Choroid plexus epithelial cell (primary cell): ENCODE data around the gene TMEM183A.

Source experiments
- DNase-seq: peaks from one replicate; pipeline ENCODE4 v3.0.0-alpha.2; 2010; ENCODE audit warnings: low read depth
- H3K4me3 ChIP-seq: 2 replicates; pipeline ENCODE4 v1.5.1; 2011; ENCODE audit warnings: low read depth, mild to moderate bottlenecking, control low read depth, low read length, moderate library complexity
- TF ChIP-seq, protein P1 (sequence below): conservative IDR thresholded peaks from 2 replicates; pipeline ENCODE4 v1.5.1; 2011; ENCODE audit warnings: low read depth, mild to moderate bottlenecking, control low read depth, inconsistent platforms, low read length, moderate library complexity

The TMEM183A gene

DNA sequence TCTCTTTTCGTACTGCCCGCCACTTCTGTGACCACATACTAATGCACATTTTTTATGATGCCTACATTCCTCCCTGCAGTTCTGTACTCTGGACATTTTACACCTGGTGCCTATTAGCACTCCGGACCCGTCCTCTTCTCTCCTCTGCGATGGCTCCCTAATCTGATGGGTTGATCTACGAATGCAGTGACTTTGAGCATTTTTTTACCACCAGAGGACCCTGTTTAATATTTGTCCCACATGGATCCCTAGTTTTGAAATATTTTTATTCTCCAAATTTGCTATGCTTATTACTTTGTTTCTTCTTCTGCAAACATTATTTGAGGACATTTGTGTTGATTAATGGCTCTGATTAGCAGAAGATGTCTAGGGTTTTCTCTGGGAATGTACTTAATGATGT lies 24.3 kb downstream of the TMEM183A start:
- no peak overlapping the region for H3K4me3 ChIP-seq
- no peak for DNase-seq
- TF ChIP-seq, protein P1, sequence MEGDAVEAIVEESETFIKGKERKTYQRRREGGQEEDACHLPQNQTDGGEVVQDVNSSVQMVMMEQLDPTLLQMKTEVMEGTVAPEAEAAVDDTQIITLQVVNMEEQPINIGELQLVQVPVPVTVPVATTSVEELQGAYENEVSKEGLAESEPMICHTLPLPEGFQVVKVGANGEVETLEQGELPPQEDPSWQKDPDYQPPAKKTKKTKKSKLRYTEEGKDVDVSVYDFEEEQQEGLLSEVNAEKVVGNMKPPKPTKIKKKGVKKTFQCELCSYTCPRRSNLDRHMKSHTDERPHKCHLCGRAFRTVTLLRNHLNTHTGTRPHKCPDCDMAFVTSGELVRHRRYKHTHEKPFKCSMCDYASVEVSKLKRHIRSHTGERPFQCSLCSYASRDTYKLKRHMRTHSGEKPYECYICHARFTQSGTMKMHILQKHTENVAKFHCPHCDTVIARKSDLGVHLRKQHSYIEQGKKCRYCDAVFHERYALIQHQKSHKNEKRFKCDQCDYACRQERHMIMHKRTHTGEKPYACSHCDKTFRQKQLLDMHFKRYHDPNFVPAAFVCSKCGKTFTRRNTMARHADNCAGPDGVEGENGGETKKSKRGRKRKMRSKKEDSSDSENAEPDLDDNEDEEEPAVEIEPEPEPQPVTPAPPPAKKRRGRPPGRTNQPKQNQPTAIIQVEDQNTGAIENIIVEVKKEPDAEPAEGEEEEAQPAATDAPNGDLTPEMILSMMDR: no peak

DNA sequence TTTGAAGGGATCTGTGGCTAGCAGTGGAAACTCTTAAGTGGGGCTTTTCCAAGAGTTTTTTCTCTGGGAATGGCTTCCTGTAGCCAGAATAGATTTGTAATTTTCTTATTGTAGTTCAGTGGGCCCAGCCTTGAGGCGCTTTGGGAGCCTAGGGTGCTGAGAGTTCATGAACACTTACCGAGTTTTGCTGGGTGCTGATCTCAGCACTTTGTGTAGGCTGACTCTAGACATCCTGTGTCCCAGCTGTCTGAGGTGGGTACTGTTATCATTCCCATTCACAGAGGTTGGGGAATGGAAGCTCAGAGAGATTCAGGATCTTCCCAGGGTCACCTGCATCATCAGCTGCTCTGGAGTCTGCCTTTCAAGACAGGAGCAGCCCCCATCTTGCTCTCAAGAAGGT lies 26.1 kb downstream of the TMEM183A start:
- TF ChIP-seq, protein P1: no peak
- no peak for DNase-seq

DNA sequence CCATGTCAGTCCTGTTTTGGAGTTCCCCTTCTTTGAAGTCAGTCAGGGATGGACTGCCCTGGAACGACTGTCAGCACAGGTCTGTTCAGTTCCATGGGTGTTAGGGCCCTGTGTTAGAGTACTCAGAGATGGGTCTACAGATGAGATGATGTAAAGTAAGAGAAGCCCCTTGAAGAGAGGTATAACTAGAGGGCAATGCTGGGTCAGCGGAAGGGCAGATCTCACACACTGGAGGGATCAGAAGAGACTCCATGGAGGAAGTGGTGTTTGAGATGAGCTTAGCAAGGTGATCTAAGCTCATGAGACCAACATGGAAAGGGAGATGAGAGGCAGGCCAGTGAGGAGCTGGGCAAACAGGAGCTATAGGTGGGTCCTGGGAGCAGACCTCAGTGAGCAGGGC lies 26.7 kb downstream of the TMEM183A start:
- no peak overlapping the region for H3K4me3 ChIP-seq
- DNase-seq: no peak
- TF ChIP-seq, protein P1: no peak

More for the DNA sequence above, 26.1 kb downstream of the TMEM183A start:
- no peak overlapping the region for H3K4me3 ChIP-seq

DNA sequence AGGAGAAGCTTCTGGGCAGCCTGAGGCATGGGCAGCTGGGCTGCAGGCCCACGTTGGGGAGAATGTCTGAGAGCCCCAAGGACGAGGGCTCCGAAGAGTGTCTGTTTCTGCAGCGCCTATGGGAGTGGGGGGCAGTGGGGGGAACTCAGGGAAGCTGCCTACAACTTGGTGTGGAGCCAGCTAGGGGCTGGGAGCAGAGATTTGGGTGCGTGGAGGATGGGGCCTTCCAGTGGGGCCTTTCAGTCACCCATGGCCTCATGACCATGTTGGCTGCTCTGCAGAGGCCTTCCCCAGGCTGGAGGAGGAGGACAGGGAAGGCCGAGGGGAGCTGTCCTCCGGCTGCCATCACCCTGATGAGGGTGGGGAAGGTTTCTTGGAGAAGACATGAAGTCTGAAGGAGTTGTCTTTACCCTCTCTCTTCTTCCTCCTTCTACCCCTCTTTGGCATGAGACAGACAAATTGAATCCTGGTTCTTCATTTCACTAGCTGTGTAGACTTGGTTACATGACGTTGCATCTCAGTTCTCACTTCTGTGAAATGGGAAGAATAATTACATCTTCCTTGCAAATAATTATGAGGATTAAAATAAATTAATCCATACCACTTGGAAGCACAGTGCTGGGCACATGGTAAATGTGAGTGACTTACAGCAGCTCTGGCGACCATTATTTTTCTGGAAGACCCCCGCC lies 27.4 kb downstream of the TMEM183A start:
- no peak for DNase-seq
- TF ChIP-seq, protein P1: no peak
- no peak overlapping the region for H3K4me3 ChIP-seq

DNA sequence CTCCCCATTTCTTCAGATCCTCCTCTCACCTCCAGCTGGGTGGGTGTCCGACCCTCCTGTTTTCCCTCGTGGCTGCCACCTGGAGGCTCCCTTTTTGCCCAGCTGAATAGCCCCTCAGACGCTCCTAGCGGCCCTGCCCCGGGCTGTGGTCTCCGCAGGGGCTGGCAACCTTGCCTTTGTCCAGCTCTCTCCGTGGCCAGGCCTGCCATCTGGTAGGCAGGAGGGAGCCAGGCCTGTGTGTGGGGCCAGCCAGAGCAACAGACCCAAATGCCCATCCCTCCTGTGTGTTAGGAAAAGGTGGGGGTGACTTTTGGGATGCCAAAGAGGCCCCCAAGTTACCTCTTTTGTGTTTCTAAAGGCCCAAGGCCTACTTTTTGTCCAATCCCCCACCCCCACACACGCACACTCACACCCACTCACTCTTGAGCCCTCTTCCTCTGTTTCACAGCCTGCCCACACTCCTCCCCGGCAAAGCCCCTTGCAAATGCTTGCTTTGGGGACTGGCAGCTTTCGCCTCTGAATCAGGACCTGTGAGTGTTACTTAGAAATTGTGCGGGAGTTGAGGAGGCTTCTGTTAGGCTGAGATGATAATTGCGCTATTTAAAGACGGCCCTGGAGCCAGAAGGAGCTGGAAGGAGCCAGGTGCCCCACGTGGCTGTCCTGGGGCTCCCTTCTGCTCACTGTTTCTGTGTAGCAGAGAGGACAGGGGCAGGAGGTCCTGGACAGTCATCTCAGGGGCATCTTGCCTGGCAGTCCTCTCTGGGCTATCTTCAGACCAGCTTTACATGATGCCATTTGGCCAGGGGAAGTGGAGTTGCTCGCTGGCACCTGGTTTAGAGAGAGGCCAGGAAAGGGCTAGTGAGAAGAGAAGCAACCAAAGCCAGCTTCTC lies 28.2 kb downstream of the TMEM183A start:
- no peak for DNase-seq
- TF ChIP-seq, protein P1: no peak

DNA sequence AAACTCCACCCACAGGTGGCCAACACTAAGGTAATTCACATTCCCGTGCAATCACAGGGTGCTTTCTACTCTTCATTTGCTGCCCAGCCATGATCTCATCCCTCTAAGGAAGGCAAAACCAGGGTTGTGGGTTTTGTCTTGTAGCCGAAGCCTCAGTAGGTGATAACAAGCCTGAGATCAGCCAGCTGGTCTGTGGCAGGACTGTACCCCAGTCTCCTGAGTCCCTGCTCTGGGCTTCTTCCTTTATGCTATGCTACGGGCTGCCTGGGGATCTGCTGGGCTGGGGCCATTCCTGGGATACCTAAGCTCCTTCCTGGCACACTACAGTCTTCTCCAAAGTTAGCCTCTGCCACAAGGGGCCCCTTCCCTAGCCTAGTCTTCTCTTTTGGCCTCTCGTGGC lies 29.0 kb downstream of the TMEM183A start:
- no peak for DNase-seq
- TF ChIP-seq, protein P1: no peak
- no peak overlapping the region for H3K4me3 ChIP-seq

More for the DNA sequence above, 28.2 kb downstream of the TMEM183A start:
- no peak overlapping the region for H3K4me3 ChIP-seq
